HCT116 (cell line): Measurements from ENCODE around the gene C3orf20. TPM values are rescaled to one million over a fixed set of nuclear protein-coding genes. Genes with fewer than 3 reads are reported as not detected.

Source experiments
- ATAC-seq: fragments of 200-7000 bp; cut with Tn5 transposase; 2 replicates; pipeline ENCODE4 v1.9.1; 2020; ENCODE audit warnings: mild to moderate bottlenecking, moderate library complexity
- BruUV-seq: library from RNA; stranded (reverse); fragments of 400-500 nt; replicated peaks from 2 replicates; lab custom pipeline; 2021; lab: Mats Ljungman, UMichigan
- CTCF ChIA-PET: fragments of 300-600 bp; sonication (Branson Sonifier 250); formaldehyde crosslinking; loops from one replicate; lab custom pipeline; 2021; ENCODE audit warnings: antibody characterized with exemption; lab: Charles Lee
- POLR2A ChIA-PET: fragments of 300-600, 350-600 bp; sonication (Branson Sonifier 250); formaldehyde crosslinking; loops from one replicate; lab custom pipeline; 2021; ENCODE audit warnings: antibody characterized with exemption; lab: Charles Lee
- RAD21 ChIA-PET, 2 experiments: fragments of 300-600 bp; sonication (Branson Sonifier 250); formaldehyde crosslinking; loops; one replicate each; lab custom pipeline; 2023; ENCODE audit warnings: low total read pairs in 2 of 2; ENCODE audit not compliant: uncharacterized antibody in 2 of 2, unreplicated experiment in 2 of 2, low non-redundant PET in 1 of 2; lab: Charles Lee
- DNase-seq: peaks from one replicate; pipeline ENCODE4 v3.0.0-alpha.2; 2010; ENCODE audit warnings: low read depth, low spot score
- H2AFZ ChIP-seq: fragments of 200-600 bp; shearing (Covaris generic), sonication (generic); 2 replicates; pipeline ENCODE4 v1.6.1; 2017; ENCODE audit warnings: low read depth, mixed run types, mixed read lengths, antibody characterized with exemption, low read length; ENCODE audit not compliant: poor library complexity, severe bottlenecking
- H3K27ac ChIP-seq: 2 replicates; pipeline ENCODE4 v1.5.1; 2012; ENCODE audit warnings: low read depth, low read length
- H3K27me3 ChIP-seq: fragments of 200-600 bp; sonication (generic); 2 replicates; pipeline ENCODE4 v1.6.1; 2016; ENCODE audit warnings: mixed run types, low read length, mixed read lengths; ENCODE audit not compliant: insufficient read depth
- H3K36me3 ChIP-seq, 2 experiments: fragments of 200-500 bp in 1 of 2; fragments of 200-600 bp in 1 of 2; sonication (Bioruptor generic) in 1 of 2; sonication (generic) in 1 of 2; 2 replicates each; pipeline versions ENCODE4 v1.5.1 to v1.6.1; 2014 to 2016; ENCODE audit warnings: low read length in 2 of 2, inconsistent platforms in 1 of 2, mixed read lengths in 1 of 2, mixed run types in 1 of 2; ENCODE audit not compliant: insufficient read depth in 2 of 2, control insufficient read depth in 1 of 2
- H3K4me1 ChIP-seq, 2 experiments: fragments of 200-600 bp in 1 of 2; sonication (generic) in 1 of 2; 2 replicates each; pipeline versions ENCODE4 v1.5.1 to v1.6.1; 2012 to 2017; ENCODE audit warnings: low read length in 2 of 2, inconsistent platforms in 1 of 2, mild to moderate bottlenecking in 1 of 2, mixed read lengths in 1 of 2, mixed run types in 1 of 2, moderate library complexity in 1 of 2; ENCODE audit not compliant: insufficient read depth in 2 of 2, control insufficient read depth in 1 of 2
- H3K4me2 ChIP-seq: fragments of 200-600 bp; sonication (generic); 2 replicates; pipeline ENCODE4 v1.6.1; 2017; ENCODE audit warnings: mixed run types, low read length, mixed read lengths
- H3K4me3 ChIP-seq, 2 experiments: fragments of 200-600 bp in 1 of 2; sonication (generic) in 1 of 2; replicated peaks in 1 of 2; 2 replicates each; pipeline ENCODE4 v1.5.1; 2011 to 2016; ENCODE audit warnings: low read length in 2 of 2, control low read depth in 1 of 2, low read depth in 1 of 2, mild to moderate bottlenecking in 1 of 2, mixed read lengths in 1 of 2, mixed run types in 1 of 2
- H3K79me2 ChIP-seq: fragments of 200-600 bp; sonication (generic); 2 replicates; pipeline ENCODE4 v1.6.1; 2017; ENCODE audit warnings: mild to moderate bottlenecking, mixed run types, low read length, moderate library complexity, mixed read lengths; ENCODE audit not compliant: insufficient read depth
- H3K9ac ChIP-seq: fragments of 200-600 bp; sonication (generic); 2 replicates; pipeline ENCODE4 v1.6.1; 2016; ENCODE audit warnings: low read length, mixed read lengths
- H3K9me2 ChIP-seq: fragments of 200-600 bp; sonication (generic), shearing (Covaris generic); 2 replicates; pipeline ENCODE4 v1.6.1; 2017; ENCODE audit warnings: mixed run types, mild to moderate bottlenecking, moderate library complexity; ENCODE audit not compliant: insufficient read depth
- H3K9me3 ChIP-seq, 2 experiments: fragments of 200-500 bp in 1 of 2; fragments of 200-600 bp in 1 of 2; sonication (Bioruptor generic) in 1 of 2; sonication (generic) in 1 of 2; 2 replicates each; pipeline ENCODE4 v1.6.1; 2014 to 2017; ENCODE audit warnings: low read length in 2 of 2, mixed read lengths in 2 of 2, inconsistent platforms in 1 of 2, low read depth in 1 of 2, mild to moderate bottlenecking in 1 of 2, mixed run types in 1 of 2, moderate library complexity in 1 of 2; ENCODE audit not compliant: control insufficient read depth in 1 of 2, insufficient read depth in 1 of 2
- H4K20me1 ChIP-seq: fragments of 200-600 bp; sonication (generic), shearing (Covaris generic); 2 replicates; pipeline ENCODE4 v1.6.1; 2017; ENCODE audit warnings: mixed run types, mild to moderate bottlenecking, moderate library complexity; ENCODE audit not compliant: insufficient read depth
- CBX3 ChIP-seq: IDR thresholded peaks from 2 replicates; pipeline ENCODE4 v1.6.1; 2012; ENCODE audit warnings: low read depth
- EGR1 ChIP-seq: IDR thresholded peaks from 2 replicates; pipeline ENCODE4 v1.6.1; 2012; ENCODE audit warnings: low read depth
- ELF1 ChIP-seq: IDR thresholded peaks from 2 replicates; pipeline ENCODE4 v1.6.1; 2012; ENCODE audit warnings: low read depth, borderline replicate concordance
- JUND ChIP-seq: IDR thresholded peaks from 2 replicates; pipeline ENCODE4 v1.6.1; 2012
- MAX ChIP-seq: IDR thresholded peaks from 2 replicates; pipeline ENCODE4 v1.6.1; 2012
- POLR2A ChIP-seq: IDR thresholded peaks from 2 replicates; pipeline ENCODE4 v1.7.0; 2011; ENCODE audit warnings: borderline replicate concordance; ENCODE audit not compliant: insufficient read depth, insufficient read length; ENCODE audit errors: extremely low read depth
- ZBTB33 ChIP-seq: IDR thresholded peaks from 2 replicates; pipeline ENCODE4 v1.6.1; 2011; ENCODE audit warnings: mild to moderate bottlenecking, low read length, moderate library complexity; ENCODE audit not compliant: insufficient replicate concordance; ENCODE audit errors: extremely low read depth
- intact Hi-C: fragments of 100-400 bp; cut with micrococcal nuclease; formaldehyde crosslinking; loops from 2 replicates; pipeline ENCODE4 v1.10.0; 2022
- total RNA-seq: library from RNA; stranded (reverse); gene quantifications from one replicate; pipeline ENCODE4 v1.2.1, GENCODE V29; 2021; ENCODE audit not compliant: unreplicated experiment
- TF ChIP-seq, protein P1 (sequence below): IDR thresholded peaks from 2 replicates; pipeline ENCODE4 v1.6.1; 2012
- TF ChIP-seq, protein P2 (sequence below), 3 experiments: fragments of 200-600 bp in 1 of 3; sonication (generic) in 1 of 3; IDR thresholded peaks in 2 of 3; conservative IDR thresholded peaks in 1 of 3; 2 replicates each; pipeline ENCODE4 v1.5.1; 2012 to 2017; ENCODE audit warnings: low read depth in 2 of 3, low read length in 2 of 3, antibody characterized with exemption in 1 of 3, borderline replicate concordance in 1 of 3, control low read depth in 1 of 3, mild to moderate bottlenecking in 1 of 3, mixed read lengths in 1 of 3, mixed run types in 1 of 3, moderate library complexity in 1 of 3; ENCODE audit not compliant: insufficient read depth in 1 of 3
- TF ChIP-seq, protein P3 (sequence below): IDR thresholded peaks from 2 replicates; pipeline ENCODE4 v1.6.1; 2012; ENCODE audit warnings: low read depth

C3orf20 gene
- total RNA-seq, 1 experiment from 2014 or later = 0.20 TPM

- Histone ChIP-seq H3K4me3 (no peak overlapping the region), H3K27me3 (no peaks in the 10 kb centered on the region), H3K9ac (no peak overlapping the region)
- ChIA-PET RAD21 (no interaction called here), CTCF (no interaction called here)
- intact Hi-C loops = no loop called here
- TF ChIP-seq, protein P1, sequence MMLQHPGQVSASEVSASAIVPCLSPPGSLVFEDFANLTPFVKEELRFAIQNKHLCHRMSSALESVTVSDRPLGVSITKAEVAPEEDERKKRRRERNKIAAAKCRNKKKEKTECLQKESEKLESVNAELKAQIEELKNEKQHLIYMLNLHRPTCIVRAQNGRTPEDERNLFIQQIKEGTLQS = no peak
- TF ChIP-seq, protein P2, sequence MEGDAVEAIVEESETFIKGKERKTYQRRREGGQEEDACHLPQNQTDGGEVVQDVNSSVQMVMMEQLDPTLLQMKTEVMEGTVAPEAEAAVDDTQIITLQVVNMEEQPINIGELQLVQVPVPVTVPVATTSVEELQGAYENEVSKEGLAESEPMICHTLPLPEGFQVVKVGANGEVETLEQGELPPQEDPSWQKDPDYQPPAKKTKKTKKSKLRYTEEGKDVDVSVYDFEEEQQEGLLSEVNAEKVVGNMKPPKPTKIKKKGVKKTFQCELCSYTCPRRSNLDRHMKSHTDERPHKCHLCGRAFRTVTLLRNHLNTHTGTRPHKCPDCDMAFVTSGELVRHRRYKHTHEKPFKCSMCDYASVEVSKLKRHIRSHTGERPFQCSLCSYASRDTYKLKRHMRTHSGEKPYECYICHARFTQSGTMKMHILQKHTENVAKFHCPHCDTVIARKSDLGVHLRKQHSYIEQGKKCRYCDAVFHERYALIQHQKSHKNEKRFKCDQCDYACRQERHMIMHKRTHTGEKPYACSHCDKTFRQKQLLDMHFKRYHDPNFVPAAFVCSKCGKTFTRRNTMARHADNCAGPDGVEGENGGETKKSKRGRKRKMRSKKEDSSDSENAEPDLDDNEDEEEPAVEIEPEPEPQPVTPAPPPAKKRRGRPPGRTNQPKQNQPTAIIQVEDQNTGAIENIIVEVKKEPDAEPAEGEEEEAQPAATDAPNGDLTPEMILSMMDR (IDR thresholded peaks at IDR 0.05 in 2 of 3, conservative IDR thresholded peaks at IDR 0.05 in 1 of 3; ENCODE audit: borderline replicate concordance in 1 of 3, insufficient read depth in 1 of 3, low read depth in 2 of 3, low read length in 2 of 3) = no peak
- no peak for TF ChIP-seq ELF1
- no peak for TF ChIP-seq POLR2A
- TF ChIP-seq MAX = no peak
- TF ChIP-seq ZBTB33 = no peak
- no peak for TF ChIP-seq CBX3
- TF ChIP-seq JUND = no peak
- TF ChIP-seq, protein P3, sequence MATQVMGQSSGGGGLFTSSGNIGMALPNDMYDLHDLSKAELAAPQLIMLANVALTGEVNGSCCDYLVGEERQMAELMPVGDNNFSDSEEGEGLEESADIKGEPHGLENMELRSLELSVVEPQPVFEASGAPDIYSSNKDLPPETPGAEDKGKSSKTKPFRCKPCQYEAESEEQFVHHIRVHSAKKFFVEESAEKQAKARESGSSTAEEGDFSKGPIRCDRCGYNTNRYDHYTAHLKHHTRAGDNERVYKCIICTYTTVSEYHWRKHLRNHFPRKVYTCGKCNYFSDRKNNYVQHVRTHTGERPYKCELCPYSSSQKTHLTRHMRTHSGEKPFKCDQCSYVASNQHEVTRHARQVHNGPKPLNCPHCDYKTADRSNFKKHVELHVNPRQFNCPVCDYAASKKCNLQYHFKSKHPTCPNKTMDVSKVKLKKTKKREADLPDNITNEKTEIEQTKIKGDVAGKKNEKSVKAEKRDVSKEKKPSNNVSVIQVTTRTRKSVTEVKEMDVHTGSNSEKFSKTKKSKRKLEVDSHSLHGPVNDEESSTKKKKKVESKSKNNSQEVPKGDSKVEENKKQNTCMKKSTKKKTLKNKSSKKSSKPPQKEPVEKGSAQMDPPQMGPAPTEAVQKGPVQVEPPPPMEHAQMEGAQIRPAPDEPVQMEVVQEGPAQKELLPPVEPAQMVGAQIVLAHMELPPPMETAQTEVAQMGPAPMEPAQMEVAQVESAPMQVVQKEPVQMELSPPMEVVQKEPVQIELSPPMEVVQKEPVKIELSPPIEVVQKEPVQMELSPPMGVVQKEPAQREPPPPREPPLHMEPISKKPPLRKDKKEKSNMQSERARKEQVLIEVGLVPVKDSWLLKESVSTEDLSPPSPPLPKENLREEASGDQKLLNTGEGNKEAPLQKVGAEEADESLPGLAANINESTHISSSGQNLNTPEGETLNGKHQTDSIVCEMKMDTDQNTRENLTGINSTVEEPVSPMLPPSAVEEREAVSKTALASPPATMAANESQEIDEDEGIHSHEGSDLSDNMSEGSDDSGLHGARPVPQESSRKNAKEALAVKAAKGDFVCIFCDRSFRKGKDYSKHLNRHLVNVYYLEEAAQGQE = no peak
- no peak for TF ChIP-seq EGR1
- TF ChIP-seq, all 23 proteins: peak for 0
- Histone ChIP-seq H3K79me2 (no peaks in the 10 kb centered on the region), H3K9me3 (no peaks in the 10 kb centered on the region), H3K27ac (no peak overlapping the region), H3K4me1 (no peaks in the 10 kb centered on the region), H3K36me3 (no peaks in the 10 kb centered on the region), H3K9me2 (no peaks in the 10 kb centered on the region), H2AFZ (no peak overlapping the region), H3K4me2 (no peak overlapping the region), H4K20me1 (no peaks in the 10 kb centered on the region; the same call in 1 of the 2 replicates)
- ATAC-seq (no peak), DNase-seq (no peak)
- POLR2A ChIA-PET = no interaction called here
- no TSS peak for BruUV-seq
These were observed 55.9 kb downstream of the C3orf20 start for GRCh38 chr3:14730703-14731382.
